ENCODE measurements around the gene IPO9. TPM values are rescaled to one million over a fixed set of nuclear protein-coding genes. Genes with fewer than 3 reads are reported as not detected.

Gene IPO9
- total RNA-seq, 1 experiment from 2014 or later = 106 TPM

- Histone ChIP-seq H3K27ac (ENCODE audit: low read length) (no peak overlapping the region), H3K4me3 (ENCODE audit: low read depth in 2 of 2, low read length in 2 of 2) (no peak overlapping the region), H3K27me3 (ENCODE audit: control insufficient read depth, insufficient read depth, low read length) (no peaks in the 10 kb centered on the region), H3K4me1 (ENCODE audit: control insufficient read depth, insufficient read depth, low read length) (no peaks in the 10 kb centered on the region), H3K9me3 (ENCODE audit: control insufficient read depth, insufficient read depth, low read depth, low read length) (no peaks in the 10 kb centered on the region), H3K36me3 (ENCODE audit: control insufficient read depth, insufficient read depth, low read length) (no peaks in the 10 kb centered on the region)
- no peak for TF ChIP-seq TCF7L2 (IDR thresholded peaks at IDR 0.05; ENCODE audit: low read depth, low read length)
- TF ChIP-seq SIN3A (IDR thresholded peaks at IDR 0.05; ENCODE audit: borderline replicate concordance, insufficient read depth, low read depth, low read length) = no peak
- no peak for TF ChIP-seq REST (IDR thresholded peaks at IDR 0.05; ENCODE audit: insufficient read depth in 1 of 2, low read depth in 2 of 2, low read length in 1 of 2)
- no peak for TF ChIP-seq POLR2AphosphoS5 (IDR thresholded peaks at IDR 0.05; ENCODE audit: low read depth, low read length)
- TF ChIP-seq CTCF (IDR thresholded peaks at IDR 0.05) = no peak
- in situ Hi-C loops (cut with HindIII; ENCODE audit: low pct_unique_long_range_greater_than_20kb, low sequenced_read_pairs) (no loop called here), intact Hi-C loops (cut with micrococcal nuclease; ENCODE audit: unreplicated experiment) (no loop called here)
- DNase-seq (ENCODE audit: low read depth, low spot score) (no peak), ATAC-seq (no peak)
- ChIA-PET CTCF (no interaction called here), POLR2A (no interaction called here)
- BruUV-seq (replicated peaks) = no TSS peak
These were observed 89.4 kb downstream of the IPO9 start for GRCh38 chr1:201918343-201918742.

- no peak overlapping the region; the same call in 1 of the 2 replicates for H3K27ac ChIP-seq (ENCODE audit: low read length)
- POLR2A ChIA-PET = no interaction called here
These were observed 93.1 kb downstream of the IPO9 start for GRCh38 chr1:201921952-201922558.

More at GRCh38 chr1:201921952-201922558, 93.1 kb downstream of the IPO9 start:
- TF ChIP-seq TCF7L2 (IDR thresholded peaks at IDR 0.05; ENCODE audit: low read depth, low read length) = no peak
- TF ChIP-seq REST (IDR thresholded peaks at IDR 0.05; ENCODE audit: insufficient read depth in 1 of 2, low read depth in 2 of 2, low read length in 1 of 2) = no peak
- TF ChIP-seq POLR2AphosphoS5 (IDR thresholded peaks at IDR 0.05; ENCODE audit: low read depth, low read length) = no peak
- TF ChIP-seq CTCF (IDR thresholded peaks at IDR 0.05) = no peak
- TF ChIP-seq SIN3A (IDR thresholded peaks at IDR 0.05; ENCODE audit: borderline replicate concordance, insufficient read depth, low read depth, low read length) = no peak
- ATAC-seq = no peak
- no TSS peak for BruUV-seq (replicated peaks)
- no peaks in the 10 kb centered on the region for H3K36me3 ChIP-seq (ENCODE audit: control insufficient read depth, insufficient read depth, low read length)
- CTCF ChIA-PET = no interaction called here
- no peak overlapping the region for H3K4me3 ChIP-seq (ENCODE audit: low read depth in 2 of 2, low read length in 2 of 2)
- in situ Hi-C loops (cut with HindIII; ENCODE audit: low pct_unique_long_range_greater_than_20kb, low sequenced_read_pairs) (no loop called here), intact Hi-C loops (cut with micrococcal nuclease; ENCODE audit: unreplicated experiment) (no loop called here)
- no peak for DNase-seq (ENCODE audit: low read depth, low spot score)
- no peaks in the 10 kb centered on the region for H3K4me1 ChIP-seq (ENCODE audit: control insufficient read depth, insufficient read depth, low read length)
- H3K9me3 ChIP-seq (ENCODE audit: control insufficient read depth, insufficient read depth, low read depth, low read length) = no peaks in the 10 kb centered on the region
- no peaks in the 10 kb centered on the region for H3K27me3 ChIP-seq (ENCODE audit: control insufficient read depth, insufficient read depth, low read length)
